ENCODE results near the gene ASB18.

DNA sequence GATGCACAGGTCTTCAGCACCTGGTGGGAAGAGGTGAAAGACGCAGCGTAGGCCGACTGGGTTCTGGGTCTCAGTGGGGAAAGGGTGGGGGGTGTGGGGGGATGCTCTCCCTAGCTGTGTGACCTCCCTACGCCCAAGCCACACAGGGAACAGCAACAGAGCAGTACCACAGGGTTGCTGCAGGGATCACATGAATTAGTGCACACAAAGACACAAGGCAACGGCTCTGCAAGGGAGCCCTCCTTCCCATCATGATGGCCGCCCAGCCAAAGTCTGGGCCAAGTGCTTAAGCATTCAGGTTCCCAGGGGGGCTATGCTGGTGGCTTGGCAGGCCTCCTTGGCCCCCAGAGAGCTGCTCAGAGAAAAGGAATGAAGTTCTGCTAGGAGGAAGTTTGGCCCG, 67.8 kb downstream of the ASB18 start:
- TF ChIP-seq, protein P1, sequence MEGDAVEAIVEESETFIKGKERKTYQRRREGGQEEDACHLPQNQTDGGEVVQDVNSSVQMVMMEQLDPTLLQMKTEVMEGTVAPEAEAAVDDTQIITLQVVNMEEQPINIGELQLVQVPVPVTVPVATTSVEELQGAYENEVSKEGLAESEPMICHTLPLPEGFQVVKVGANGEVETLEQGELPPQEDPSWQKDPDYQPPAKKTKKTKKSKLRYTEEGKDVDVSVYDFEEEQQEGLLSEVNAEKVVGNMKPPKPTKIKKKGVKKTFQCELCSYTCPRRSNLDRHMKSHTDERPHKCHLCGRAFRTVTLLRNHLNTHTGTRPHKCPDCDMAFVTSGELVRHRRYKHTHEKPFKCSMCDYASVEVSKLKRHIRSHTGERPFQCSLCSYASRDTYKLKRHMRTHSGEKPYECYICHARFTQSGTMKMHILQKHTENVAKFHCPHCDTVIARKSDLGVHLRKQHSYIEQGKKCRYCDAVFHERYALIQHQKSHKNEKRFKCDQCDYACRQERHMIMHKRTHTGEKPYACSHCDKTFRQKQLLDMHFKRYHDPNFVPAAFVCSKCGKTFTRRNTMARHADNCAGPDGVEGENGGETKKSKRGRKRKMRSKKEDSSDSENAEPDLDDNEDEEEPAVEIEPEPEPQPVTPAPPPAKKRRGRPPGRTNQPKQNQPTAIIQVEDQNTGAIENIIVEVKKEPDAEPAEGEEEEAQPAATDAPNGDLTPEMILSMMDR (IDR thresholded peaks at IDR 0.05; ENCODE audit: control extremely low read depth in 1 of 3, insufficient read depth in 1 of 3, low read depth in 1 of 3, low read length in 3 of 3), result no peak
- TF ChIP-seq GTF2F1 (IDR thresholded peaks at IDR 0.05; ENCODE audit: borderline replicate concordance, low read depth, low read length), result no peak
- TF ChIP-seq ATF3 (IDR thresholded peaks at IDR 0.05; ENCODE audit: insufficient read depth, low read depth, low read length), result no peak
- TF ChIP-seq EP300 (IDR thresholded peaks at IDR 0.05; ENCODE audit: borderline replicate concordance in 1 of 2, low read depth in 2 of 2, low read length in 2 of 2), result no peak
- no peak for TF ChIP-seq EZH2 (IDR thresholded peaks at IDR 0.05; ENCODE audit: low read depth, low read length, severe bottlenecking)

All from H1 (cell line).